IPS DF 19.7 (cell line): Measurements from ENCODE around the gene BCL10.

Experiments used
- DNase-seq: peaks from one replicate; pipeline ENCODE4 v3.0.0-alpha.2; 2013; ENCODE audit warnings: low read depth, low spot score

BCL10 gene

GRCh38 chr1:85276215-85276977 lies at the start of gene BCL10:
TSS of gene BCL10 (minus strand) at chr1:85276632. CDS start at chr1:85276352, 280 bp downstream.
- DNase-seq: peak; percentile 87

GRCh38 chr1:85325920-85326319 lies 49.5 kb upstream of the BCL10 start:
- DNase-seq: no peak

GRCh38 chr1:85323770-85324169 lies 47.3 kb upstream of the BCL10 start:
- DNase-seq: no peak

- DNase-seq: no peak
Observed at GRCh38 chr1:85322655-85323054, 46.2 kb upstream of the BCL10 start.

- no peak for DNase-seq
Observed at GRCh38 chr1:85321237-85321964, 45.0 kb upstream of the BCL10 start.

GRCh38 chr1:85320371-85321131 lies 44.1 kb upstream of the BCL10 start:
- DNase-seq: no peak

DNA sequence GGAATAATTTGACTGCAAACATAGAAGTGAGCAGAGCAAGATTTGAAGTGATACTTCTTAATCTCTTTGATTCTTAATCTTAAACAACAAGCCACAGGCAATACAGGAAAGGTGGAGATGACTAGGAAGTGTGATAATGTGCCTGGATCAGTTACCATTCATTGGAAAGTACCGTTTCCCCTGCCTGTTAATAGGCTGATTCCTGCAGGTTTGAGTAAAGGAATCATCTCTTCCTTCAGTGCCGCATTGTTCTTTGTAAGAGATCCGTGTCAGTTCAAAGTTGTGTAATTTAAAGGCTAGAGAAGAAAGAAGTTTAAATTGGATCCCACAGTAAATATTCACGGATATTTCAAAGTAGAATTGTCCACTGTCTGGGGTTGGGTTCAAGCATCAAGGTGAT lies 43.5 kb upstream of the BCL10 start:
- no peak for DNase-seq

DNA sequence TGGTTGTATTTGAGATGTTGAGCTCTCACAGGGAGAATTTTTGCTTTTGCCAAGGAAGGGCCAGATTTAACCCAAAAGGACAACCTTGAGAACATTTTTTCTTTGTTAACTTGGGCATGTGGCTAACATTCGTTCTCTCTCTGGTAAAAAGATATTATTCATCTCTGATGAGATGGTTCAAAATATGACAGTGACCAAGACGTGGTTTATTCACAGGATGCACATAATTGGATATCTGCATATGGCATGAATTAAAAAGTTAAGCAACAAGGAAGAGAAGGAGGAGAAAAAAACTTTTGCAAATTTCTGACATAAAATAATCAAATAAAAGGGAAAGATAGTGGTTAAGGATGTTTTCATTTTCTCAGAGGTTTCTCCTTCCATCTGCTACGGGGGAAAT lies 43.1 kb upstream of the BCL10 start:
- no peak for DNase-seq

GRCh38 chr1:85318217-85318616 lies 41.8 kb upstream of the BCL10 start:
- no peak for DNase-seq

DNA sequence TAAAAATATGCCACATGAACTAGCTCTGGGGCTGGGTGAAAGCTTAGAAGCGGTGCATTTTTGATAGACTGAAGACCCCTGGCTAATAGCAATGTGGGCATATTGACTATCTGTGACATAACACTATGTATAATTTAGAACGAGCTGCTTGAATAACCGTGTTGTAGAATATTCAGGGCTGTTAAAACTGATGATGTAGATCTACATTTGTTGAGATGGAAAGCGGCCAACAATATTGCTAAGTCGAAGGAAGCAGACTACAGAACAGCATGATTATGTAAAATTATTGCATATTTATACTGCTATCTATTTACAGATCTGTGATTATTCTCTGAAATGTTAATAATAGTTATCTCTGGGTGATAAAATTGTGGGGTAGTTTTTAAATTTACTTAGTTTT lies 41.1 kb upstream of the BCL10 start:
- no peak for DNase-seq

DNA sequence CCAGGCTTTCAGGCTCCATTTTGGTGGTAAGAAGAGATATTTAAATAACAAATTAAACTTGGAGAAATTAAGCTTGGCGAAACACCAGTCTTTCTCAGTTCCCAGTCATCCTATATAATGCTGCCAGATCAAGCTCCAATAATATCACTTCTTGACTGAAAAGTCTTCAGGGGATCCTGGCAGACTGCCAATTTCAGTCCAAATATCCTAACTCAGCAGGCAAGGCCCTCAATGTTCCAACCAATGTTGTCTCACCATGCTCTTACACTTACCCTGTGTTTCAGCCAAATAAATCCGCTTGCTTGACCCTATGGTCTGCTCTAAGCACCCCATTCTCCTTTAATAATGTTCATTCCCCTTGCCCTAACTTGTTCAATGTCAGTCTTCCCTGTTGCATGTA lies 39.9 kb upstream of the BCL10 start:
- no peak for DNase-seq

DNA sequence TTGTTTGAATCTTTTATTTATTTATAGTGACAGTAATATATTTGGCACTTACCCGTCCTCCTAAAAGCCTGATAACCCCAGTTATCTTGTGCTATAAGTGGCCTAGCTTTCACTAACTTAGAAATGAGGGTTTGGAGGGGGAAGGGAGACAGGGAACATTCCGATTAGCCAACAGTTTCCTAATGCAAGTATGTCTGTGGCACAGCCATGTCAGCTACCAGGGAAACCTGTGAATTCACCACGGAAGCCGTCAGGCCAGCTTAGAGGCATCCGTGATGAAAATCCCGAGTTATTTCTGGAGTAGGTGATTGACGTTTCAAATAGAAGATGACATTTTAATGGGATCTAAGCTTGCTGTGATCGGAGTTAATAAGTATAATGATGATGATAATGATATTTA lies 39.4 kb upstream of the BCL10 start:
- DNase-seq: no peak

- DNase-seq: no peak
Observed at GRCh38 chr1:85314726-85315125, 38.3 kb upstream of the BCL10 start.

GRCh38 chr1:85313888-85314696 lies 37.7 kb upstream of the BCL10 start:
- DNase-seq: no peak

DNA sequence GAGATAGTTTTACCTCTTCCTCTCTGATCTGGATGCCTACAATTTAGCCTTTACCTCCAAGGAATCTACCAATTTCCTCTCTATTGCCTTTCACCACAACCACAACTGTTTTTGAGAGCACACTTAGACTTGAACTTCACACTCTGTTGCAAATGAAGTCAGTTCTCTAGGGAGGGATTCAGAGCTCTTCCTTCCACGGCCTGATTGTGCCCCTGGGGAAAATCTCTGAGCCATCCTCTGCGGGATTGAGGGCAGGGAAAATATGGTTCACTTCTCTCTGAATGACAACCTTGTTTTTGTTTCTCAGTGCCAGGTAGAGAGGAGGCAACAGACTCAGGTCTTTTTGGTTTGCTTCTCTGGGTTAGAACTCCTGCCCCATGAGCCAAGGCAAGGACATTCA lies 35.4 kb upstream of the BCL10 start:
- no peak for DNase-seq

DNA sequence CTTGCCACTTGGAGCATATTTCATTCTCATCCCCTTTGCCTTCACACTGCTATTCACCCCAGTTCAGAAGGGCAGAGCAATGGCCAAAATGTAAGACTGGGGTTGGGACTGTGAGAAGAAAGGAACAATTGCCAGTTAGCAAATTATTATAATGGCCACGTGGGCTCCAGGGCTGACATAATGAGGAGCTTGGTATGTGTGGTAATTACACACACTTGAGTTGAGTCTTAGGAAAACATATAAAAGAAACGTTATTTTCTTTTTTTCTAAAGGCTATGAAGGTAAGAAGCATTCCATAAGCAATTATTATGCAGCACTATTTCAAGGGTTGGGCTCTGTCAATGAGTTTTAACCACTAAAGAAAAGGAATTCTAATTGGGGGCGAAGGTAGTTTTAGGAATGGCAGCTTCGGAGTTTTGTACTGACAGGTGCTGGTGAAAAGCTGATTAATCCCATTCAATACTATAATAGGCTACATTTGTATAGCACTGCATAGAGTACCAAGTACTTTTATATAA lies 32.5 kb upstream of the BCL10 start:
- DNase-seq: no peak

- peak; percentile 56 for DNase-seq
Observed at GRCh38 chr1:85307987-85308832, 31.8 kb upstream of the BCL10 start.

DNA sequence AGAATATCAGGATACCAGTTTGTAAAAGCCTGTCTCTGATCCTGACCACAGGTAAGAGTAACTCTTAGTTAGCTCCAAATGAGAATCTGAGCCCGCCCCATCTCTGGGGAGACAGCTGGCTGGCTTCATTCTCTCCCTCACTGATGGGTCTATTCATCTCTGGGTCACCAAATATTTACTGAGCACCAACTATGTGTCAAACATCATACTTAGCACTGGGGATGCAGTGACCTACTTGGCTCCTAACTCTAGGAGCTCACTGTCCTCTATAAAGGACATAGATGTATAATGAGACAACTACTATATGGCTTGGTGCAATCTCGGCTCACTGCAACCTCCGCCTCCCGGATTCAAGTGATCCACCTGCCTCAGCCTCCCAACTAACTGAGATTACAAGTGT lies 29.8 kb upstream of the BCL10 start:
- DNase-seq: no peak

GRCh38 chr1:85303440-85304162 lies 27.2 kb upstream of the BCL10 start:
- no peak for DNase-seq

- DNase-seq: no peak
Observed at GRCh38 chr1:85300140-85300539, 23.7 kb upstream of the BCL10 start.
